Measurements from ENCODE around the gene NDUFS8.

Gene NDUFS8

DNA sequence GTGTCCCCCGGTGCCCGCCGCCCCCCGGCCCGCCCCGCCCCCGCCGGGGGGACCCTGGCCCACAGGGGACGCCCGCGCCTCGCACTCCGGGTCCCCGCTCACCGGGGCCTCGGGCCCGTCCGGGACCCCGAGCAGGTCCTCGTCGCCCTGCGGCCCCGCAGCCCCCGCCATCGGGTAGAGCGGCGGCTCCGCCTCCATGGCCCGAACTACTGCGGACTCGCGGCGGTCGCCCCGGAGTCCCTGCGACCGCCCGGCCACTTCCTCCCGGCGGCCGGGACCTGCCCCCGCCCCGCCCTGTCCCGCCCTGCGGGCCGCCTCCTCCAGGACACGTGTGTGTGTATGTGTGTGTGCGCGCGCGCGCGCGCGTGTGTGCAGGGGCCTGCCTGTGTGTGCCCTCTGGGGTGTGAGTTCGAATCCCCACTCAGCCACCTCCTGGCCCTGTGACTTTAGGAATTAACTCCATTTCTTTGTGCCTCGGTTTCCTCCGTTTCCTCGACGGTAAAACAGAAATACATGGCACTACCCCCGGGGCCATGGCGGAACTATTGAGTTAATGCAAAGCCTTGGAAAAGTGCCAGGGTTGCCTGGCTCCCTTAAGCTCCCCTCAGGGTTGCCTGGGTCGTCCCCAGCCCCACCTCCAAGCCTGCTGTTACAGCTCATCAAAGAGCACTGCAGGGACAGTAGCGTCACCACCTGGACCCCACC is 26.5 kb upstream of the NDUFS8 start, which contains the start of gene UNC93B1:
UNC93B1 (minus strand) TSS at position 252 of the 705 bp plus-strand sequence; CDS start at position 198, 54 bp downstream.
- DNase-seq, result peak in 1 of 2 experiments; percentile 66

- no peak for DNase-seq
Observed at GRCh38 chr11:68004551-68005335, 25.7 kb upstream of the NDUFS8 start.

DNA sequence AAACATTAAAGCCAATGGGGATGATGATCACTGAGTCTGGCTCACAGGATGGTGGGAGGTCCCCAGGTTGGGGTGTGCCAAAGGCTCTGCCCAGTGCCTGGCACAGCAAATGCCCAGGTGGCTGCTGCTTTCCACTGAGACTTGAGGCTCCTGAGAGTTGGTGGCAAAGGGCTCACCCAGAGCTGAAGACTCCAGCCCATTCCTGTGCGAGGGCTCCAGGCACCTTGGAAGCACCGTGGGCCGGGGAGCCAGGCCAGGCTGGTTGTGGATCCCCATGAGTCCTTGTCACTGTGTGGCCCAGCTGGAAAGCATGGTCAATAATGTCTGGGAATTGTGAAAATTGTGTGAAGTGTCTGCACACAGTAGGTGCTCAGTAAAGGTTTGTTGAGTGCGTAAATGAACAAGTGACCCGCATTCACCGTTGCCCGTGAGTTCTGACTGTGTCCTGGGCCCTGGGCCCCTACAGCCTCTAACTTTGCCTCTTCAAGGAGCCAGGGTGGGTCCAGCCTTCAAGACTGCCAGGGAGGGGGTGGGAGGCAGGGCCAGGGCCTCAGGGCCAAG is 23.8 kb upstream of the NDUFS8 start:
- no peak for DNase-seq

GRCh38 chr11:68007498-68008380 is 22.7 kb upstream of the NDUFS8 start:
- no peak for DNase-seq

GRCh38 chr11:68008381-68009337 is 21.8 kb upstream of the NDUFS8 start:
- DNase-seq, result peak in 1 of 2 experiments; percentile 26

DNA sequence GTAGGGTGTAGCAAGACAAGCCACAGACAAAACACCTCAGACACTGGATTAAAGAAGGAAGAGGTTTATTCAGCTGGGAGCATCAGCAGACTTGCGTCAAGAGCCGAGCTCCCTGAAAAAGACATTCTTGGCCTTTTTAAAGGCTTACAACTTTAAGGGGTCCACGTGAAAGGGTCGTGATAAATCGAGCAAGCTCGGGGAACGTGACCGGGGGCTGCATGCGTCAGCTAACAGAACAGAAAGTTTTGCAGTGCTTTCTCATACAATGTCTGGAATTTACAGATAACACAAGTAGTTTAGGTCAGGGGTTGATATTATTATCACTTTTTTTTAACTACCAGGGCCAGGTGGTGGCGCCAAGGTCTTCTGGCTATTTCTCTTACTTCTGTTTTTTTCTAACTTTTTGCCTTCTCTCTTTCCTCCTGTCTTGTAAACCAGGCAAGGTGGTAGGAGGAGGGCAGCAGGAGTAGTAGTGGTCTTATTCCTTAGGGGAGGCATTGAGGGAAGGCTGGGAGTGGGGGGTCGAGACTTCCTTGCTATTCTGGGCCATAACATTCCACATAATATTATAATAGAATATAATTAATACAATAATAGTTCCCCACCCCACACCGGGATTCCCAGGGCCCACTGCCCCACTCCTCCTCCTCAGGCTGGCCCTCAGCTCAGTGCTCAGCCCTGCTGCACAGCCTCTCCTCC is 20.9 kb upstream of the NDUFS8 start:
- peak in 1 of 2 experiments; percentile 18 for DNase-seq

GRCh38 chr11:68010090-68011041 is 20.1 kb upstream of the NDUFS8 start, which contains the start of gene ALDH3B1:
TSS of gene ALDH3B1 (plus strand) at chr11:68010327. CDS start at chr11:68015298, 4,971 bp downstream.
- no peak for DNase-seq

- no peak for DNase-seq
Observed at GRCh38 chr11:68011051-68011943, 19.2 kb upstream of the NDUFS8 start.

GRCh38 chr11:68012044-68012842 is 18.2 kb upstream of the NDUFS8 start:
- no peak for DNase-seq

- no peak for DNase-seq
Observed at GRCh38 chr11:68012843-68013610, 17.5 kb upstream of the NDUFS8 start.

GRCh38 chr11:68013611-68014156 is 16.8 kb upstream of the NDUFS8 start:
- no peak for DNase-seq

DNA sequence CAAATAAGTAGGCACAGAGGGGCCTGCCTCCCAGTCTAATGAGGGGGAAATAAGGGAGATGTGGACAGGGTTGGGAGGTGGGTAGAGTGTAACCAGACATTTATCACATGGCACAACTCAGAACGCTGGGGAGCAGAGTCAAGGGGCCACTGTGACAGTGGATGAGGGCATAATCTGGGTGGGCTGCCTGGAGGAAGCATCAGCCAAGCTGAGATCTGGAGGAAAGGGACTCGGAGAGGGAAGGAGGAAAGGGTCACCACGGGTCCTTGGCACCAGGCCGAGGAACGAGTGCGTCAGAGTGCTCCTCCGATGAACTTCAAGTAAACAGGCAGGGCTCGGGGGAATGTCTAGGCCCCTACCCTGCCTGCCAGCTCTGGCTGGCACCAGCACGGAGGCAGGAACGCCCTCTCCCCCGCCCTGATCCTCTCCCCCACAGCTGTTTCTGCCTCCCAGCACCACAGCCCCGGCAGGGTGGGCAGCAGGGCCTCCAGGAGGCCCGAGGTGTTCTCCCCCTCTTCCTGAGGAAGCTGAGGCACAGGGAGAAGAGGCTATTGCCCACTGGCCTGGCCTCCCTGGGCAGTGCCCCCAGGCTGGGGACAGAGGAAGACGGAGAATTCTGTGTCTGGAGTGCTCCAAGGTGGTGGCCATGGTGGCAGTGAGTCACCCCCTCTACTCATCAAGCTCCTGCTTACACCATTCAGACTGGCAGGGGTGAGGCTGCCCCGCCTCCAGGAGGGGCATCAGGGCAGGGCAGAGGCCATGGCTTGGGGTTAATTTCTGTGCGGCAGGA is 16.1 kb upstream of the NDUFS8 start:
- DNase-seq, result no peak

DNA sequence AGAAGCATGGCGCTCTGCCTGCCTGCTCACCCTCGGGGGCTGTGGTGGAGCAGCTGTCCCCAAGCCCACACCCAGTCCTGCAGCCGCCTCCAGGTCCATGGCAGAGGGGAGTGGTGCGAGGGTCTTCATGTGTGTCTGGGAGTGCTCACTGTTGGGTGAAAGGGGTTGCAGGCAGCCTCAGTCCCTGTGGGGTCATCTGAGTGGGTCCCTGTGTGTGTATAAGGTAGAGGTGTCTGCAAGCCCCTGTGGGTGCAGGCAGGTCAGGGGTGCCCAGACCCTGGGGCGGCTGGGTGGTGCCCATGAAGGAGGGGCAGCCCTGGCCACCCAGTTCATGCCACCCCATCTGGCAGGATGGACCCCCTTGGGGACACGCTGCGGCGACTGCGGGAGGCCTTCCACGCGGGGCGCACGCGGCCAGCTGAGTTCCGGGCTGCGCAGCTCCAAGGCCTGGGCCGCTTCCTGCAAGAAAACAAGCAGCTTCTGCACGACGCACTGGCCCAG is 15.5 kb upstream of the NDUFS8 start:
- DNase-seq, result no peak

DNA sequence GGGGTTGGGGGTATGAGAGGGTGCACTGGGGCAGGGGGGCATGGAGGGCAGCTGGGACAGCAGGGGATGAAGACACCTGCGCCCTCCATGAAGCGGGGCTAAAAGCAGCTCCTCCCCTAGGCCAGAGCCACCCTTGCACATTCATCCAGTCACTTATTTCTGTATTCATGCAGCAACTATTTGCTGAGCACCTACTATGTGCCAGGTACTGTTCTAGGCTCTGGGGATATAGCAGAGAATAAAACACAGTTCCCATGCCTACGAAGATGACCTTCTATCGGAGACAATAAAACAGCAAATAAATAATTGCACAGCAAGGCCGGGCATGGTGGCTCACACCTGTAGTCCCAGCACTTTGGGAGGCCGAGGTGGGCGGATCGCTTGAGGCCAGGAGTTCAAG is 15.0 kb upstream of the NDUFS8 start:
- DNase-seq, result no peak

- no peak for DNase-seq
Observed at GRCh38 chr11:68016161-68016903, 14.1 kb upstream of the NDUFS8 start.
